NCI-H345 treated with DMSO at 0.1 percent for 48 hours (cell line): ENCODE measurements around the gene RSL1D1.
A peak's percentile ranks its signal among the peaks of the same experiment; 100 is the strongest.

ENCODE experiments used
- DNase-seq: peaks from one replicate; lab custom pipeline; 2025; ENCODE audit not compliant: unreplicated experiment; lab: John Stamatoyannopoulos, UW

RSL1D1 gene

GRCh38 chr16:11851294-11852091 is at the start of gene RSL1D1:
Gene RSL1D1 (minus strand): TSS chr16:11851542. CDS start chr16:11851512, 30 bp downstream.
- peak; percentile 87 for DNase-seq

- DNase-seq: no peak
These were observed 49.7 kb upstream of the RSL1D1 start for GRCh38 chr16:11901091-11901490.

DNA sequence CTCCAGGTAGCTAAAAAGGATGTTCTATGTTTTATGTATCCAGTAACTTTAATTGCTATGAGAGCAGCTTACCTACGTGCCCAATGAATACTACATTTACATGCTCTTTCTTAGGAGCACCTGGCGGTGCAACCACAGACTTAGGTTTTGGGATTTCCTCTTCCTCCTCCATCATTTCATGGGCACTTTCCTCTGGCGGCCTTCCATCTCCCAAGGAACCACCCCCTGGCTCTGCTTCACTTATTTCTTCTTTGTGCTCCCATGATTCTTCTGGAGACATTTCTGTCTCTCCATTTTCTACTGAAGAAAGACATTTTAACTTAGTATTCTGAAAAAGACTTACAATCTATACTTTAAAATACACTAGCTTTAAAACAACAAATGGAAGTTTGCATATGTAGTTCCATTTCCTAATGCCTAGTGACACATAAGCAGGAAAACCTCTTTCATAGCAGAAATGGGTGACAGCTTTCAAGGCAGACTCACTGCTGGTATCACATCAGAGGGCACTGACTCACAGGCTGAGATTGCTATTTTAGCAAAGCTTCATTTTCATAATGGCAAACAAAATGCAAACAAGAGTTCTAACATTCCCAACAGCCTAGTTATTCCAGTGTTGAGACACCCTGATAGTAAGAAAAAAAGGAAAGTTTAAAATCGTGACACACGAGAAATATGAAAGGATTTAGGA is 45.3 kb upstream of the RSL1D1 start:
- DNase-seq: no peak

- DNase-seq: no peak
These were observed 42.2 kb upstream of the RSL1D1 start for GRCh38 chr16:11893571-11893970.

- no peak for DNase-seq
These were observed 41.4 kb upstream of the RSL1D1 start for GRCh38 chr16:11892761-11893160.

GRCh38 chr16:11890231-11890965 is 39.1 kb upstream of the RSL1D1 start:
- no peak for DNase-seq

DNA sequence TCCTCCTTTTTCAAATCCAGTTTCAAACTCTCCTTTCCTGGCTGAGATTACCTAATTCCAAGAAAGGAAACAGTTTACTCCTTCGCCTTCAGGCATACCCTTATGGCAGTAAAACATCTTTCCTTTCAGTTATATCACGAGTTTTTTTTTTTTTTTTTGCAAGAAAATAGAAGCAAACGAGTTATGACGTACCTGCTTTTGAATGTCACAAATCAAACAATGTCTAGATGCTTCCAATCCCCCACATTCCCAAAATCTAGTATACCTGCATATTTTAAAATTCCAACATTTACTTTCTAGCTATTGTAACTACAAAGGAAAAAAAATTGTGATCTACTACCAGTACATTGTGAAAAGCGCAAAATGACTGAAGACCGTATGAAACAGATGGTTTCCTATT is 35.5 kb upstream of the RSL1D1 start:
- no peak for DNase-seq

DNA sequence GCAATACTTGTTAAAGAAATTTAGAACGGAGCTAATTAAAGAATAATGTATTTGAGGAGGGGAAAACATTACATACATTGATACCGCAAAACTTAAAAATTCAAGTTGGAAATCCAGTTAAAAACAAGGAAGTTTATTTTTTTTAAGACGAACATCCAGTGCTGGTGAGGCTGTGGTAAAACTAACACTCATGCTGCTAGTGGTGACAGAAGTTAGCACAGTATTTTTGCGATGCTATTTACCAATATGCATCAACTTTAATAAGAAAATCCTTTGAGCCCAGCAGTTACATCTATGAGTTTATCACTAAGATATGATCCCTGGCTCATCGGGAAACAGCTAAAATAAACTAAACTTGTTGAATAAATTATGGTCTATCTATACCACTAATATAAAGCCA is 32.7 kb upstream of the RSL1D1 start:
- DNase-seq: no peak

- no peak for DNase-seq
These were observed 28.7 kb upstream of the RSL1D1 start for GRCh38 chr16:11880007-11880406.

DNA sequence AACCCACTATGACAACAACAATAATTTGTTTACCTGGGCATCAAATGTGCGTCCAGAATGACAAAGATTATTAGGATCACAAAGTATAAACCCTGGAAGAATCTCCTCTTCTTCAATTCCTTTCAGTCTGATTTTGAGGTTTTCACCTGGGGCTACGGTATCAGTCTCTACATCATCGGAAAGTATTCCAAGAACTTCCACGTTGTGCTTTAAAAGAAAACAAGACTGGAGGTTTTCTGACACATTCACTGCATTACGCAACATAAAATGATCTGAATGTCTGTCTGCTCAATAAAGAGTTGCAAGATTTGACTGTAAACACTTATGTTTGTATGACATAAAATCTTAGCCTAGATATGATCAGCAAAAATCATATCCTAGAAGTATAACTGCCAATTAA is 26.0 kb upstream of the RSL1D1 start:
- DNase-seq: no peak

DNA sequence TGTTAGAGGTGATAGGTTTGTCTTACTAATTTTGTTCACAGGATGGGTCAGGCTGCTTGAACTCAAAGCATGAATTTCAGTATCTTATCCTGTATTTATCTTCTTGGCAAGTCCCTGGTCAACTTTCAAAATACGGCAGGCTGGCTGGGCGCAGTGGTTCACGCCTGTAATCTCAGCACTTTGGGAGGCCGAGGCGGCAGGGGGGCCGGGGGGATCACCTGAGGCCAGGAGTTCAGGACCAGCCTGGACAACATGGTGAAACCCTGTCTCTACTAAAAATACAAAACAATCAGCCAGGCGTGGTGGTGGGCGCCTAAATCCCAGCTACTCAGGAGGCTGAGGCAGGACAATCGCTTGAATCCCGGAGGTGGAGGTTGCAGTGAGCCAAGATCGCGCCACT is 25.0 kb upstream of the RSL1D1 start:
- no peak for DNase-seq

DNA sequence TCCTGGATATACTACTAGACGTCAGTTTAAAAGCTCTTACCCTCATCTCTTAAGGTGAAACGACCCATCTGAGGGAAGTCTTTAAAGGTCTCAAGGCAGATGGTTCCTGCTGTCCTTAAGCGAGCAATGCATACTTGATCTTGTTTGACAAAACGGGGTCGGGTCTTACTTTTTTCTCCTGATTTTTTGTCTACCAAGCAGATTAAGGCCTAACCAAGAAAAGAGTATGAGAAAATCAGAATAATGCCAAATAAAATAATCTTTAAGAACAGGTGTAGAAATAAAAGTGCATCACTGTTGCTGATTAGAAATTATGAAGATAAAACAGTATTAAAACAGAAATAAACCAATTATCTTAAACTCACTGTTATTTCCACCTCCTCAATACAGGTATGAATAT is 24.4 kb upstream of the RSL1D1 start:
- DNase-seq: no peak

DNA sequence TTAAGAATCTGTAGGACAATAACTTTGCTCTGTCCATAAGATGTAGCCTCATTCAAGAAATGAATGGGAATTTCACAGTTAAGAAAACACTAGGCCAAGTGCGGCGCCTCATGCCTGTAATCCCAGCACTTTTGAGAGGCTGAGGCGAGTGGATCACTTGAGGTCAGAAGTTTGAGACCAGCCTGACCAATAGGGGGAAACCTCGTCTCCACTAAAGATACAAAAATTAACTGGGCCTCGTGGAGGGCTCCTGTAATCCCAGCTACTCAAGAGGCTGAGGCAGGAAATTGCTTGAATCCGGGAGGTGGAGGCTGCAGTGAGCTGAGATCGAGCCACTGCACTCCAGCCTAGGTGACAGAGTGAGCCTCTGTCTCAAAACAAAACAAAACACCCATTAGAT is 19.9 kb upstream of the RSL1D1 start:
- no peak for DNase-seq

DNA sequence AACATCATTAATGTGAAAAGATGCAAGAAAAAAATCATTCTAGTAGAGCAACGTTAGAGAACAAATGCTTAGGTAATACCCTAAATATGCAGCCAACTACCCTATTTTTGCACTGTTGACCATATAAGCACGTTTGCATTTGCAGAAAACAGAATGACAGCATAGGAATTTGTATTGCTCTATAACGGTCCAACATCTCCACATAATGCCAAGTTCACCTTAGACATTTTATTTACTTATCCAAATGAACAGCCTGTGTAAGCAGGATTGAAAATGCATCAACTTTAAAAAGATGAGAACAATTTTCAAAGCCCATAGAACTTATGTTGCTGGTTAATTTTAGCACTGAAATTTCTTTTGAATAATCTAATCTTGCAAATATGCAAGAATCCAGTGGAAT is 19.1 kb upstream of the RSL1D1 start:
- DNase-seq: no peak

DNA sequence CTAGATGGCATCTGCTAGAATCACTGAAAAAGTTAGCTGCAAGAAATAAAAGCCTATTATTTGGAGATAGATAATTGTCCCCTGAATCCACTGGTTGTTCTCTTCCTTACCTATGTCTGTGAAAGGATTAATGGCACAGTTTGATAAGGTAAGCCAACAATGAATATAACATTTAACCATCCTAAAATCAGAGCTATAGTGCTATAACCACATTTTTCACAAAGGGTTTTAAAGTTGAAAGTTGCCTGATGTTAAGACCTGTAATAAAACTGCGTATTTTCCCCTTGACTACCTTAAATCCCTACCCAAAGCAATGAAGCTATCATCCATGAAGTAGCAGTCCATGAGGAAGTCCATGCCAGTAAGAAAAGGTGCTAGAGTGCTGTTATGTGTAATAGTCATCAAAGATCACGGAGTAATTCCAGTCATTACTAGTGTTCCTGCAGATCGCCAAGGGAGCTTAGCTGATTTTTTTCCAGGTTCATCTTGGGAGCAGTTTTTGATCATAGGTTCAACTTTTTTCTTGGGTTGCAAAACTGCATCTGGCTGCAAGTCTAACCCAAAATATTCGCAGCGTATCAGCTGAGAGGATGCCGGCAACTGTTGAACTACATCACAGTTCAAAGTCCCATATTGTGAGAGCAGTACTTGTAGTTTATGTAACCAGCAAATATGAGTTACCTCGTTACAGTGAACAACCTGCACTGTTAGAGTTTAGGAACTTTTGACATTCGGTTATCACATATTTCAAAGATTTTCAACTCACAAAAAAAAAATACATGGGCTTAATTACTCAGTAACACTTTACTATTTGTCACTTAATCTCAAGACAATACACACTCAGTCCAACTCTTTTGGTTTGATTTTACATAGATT is 18.2 kb upstream of the RSL1D1 start:
- no peak for DNase-seq

- no peak for DNase-seq
These were observed 17.2 kb upstream of the RSL1D1 start for GRCh38 chr16:11868412-11868980.

- no peak for DNase-seq
These were observed 11.1 kb upstream of the RSL1D1 start for GRCh38 chr16:11862489-11862888.

DNA sequence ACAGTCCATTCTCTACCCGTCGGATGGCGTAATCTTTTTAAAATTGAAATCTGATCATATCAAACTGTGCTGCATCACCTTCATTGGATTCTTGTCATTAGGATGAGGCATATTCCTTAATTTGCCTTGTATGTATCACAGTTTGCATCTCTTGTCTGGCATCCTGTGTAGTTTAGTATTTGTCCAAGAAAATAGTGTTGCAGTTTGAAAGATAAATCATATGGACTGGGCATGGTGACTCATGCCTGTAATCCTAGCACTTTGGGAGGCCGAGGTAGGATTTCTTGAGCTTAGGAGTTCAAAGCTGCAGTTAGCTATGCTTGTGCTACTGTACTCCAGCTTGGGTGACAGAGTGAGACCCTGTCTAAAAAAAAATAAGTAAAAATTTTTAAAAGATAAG is 5.8 kb upstream of the RSL1D1 start:
- DNase-seq: no peak

- DNase-seq: no peak
These were observed 909 bp upstream of the RSL1D1 start for GRCh38 chr16:11852092-11852809.

DNA sequence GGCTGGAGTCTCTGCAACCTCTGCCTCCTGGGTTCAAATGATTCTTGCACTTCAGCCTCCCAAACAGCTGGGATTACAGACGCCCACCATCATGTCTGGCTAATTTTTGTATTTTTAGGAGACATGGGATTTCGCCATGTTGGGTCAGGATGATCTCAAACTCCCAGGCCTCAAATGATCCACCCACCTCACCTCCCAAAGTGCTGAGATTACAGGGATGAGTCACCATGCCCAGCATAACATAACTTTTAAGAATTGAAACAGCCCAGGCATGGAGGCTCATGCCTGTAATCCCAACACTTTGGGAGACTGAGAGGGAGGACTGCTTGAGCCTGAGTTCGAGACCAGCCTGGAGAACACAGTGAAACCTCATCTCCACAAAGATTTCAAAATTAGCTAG is 2.5 kb downstream of the RSL1D1 start:
- DNase-seq: no peak
